CD4-positive, alpha-beta T cell treated with Interferon gamma for 1 hour (primary cell): ENCODE results near the gene EFNA1.

ENCODE experiments used
- DNase-seq: peaks from one replicate; pipeline ENCODE4 v3.0.0-alpha.2; 2020

Gene EFNA1

GRCh38 chr1:155127105-155127966 is at the start of gene EFNA1:
Gene EFNA1, plus strand, starts transcription at chr1:155127876. Its CDS starts 102 bp downstream, at chr1:155127978.
- peak; percentile 25 for DNase-seq

- DNase-seq = peak; percentile 56
Measured at GRCh38 chr1:155078469-155079209, 49.0 kb upstream of the EFNA1 start, which contains the start of gene EFNA3. Gene EFNA3, plus strand, starts transcription at chr1:155078837. Its CDS starts 105 bp downstream, at chr1:155078942.

- no peak for DNase-seq
Measured at GRCh38 chr1:155079210-155079486, 48.5 kb upstream of the EFNA1 start.

GRCh38 chr1:155079487-155080311 is 48.0 kb upstream of the EFNA1 start:
- no peak for DNase-seq

- peak; percentile 26 for DNase-seq
Measured at GRCh38 chr1:155080312-155081228, 47.1 kb upstream of the EFNA1 start.

- no peak for DNase-seq
Measured at GRCh38 chr1:155081472-155082300, 46.0 kb upstream of the EFNA1 start.

GRCh38 chr1:155082301-155083051 is 45.2 kb upstream of the EFNA1 start:
- no peak for DNase-seq

- DNase-seq = no peak
Measured at GRCh38 chr1:155083052-155083541, 44.6 kb upstream of the EFNA1 start.

- DNase-seq = no peak
Measured at GRCh38 chr1:155083865-155084721, 43.6 kb upstream of the EFNA1 start.

- peak; percentile 89 for DNase-seq
Measured at GRCh38 chr1:155084722-155085503, 42.8 kb upstream of the EFNA1 start.

- DNase-seq = peak; percentile 69
Measured at GRCh38 chr1:155085504-155086127, 42.1 kb upstream of the EFNA1 start.

GRCh38 chr1:155086128-155086741 is 41.4 kb upstream of the EFNA1 start:
- peak; percentile 75 for DNase-seq

- no peak for DNase-seq
Measured at GRCh38 chr1:155086856-155087535, 40.7 kb upstream of the EFNA1 start.

- peak; percentile 72 for DNase-seq
Measured at GRCh38 chr1:155091071-155092051, 36.3 kb upstream of the EFNA1 start.

- no peak for DNase-seq
Measured at GRCh38 chr1:155092131-155092530, 35.5 kb upstream of the EFNA1 start.
